Suprapubic skin (tissue), 4 donors: ENCODE data around the gene RAB3B. TPM values are rescaled to one million over a fixed set of nuclear protein-coding genes. Genes with fewer than 3 reads are reported as not detected.

Experiments used
- DNase-seq, 2 donors: peaks; one replicate each; pipeline ENCODE4 v3.0.0-alpha.2; 2019; ENCODE audit warnings: low spot score in 2 of 2
- H3K27ac ChIP-seq: fragments of 200-600 bp; sonication (generic); one replicate; pipeline ENCODE4 v1.5.1; 2019
- H3K27me3 ChIP-seq: fragments of 200-600 bp; sonication (generic); one replicate; pipeline ENCODE4 v1.5.1; 2019
- H3K36me3 ChIP-seq: fragments of 200-600 bp; sonication (generic); one replicate; pipeline ENCODE4 v1.5.1; 2019
- H3K4me1 ChIP-seq: fragments of 200-600 bp; sonication (generic); one replicate; pipeline ENCODE4 v1.5.1; 2019
- H3K4me3 ChIP-seq: fragments of 200-600 bp; sonication (generic); one replicate; pipeline ENCODE4 v1.5.1; 2019; ENCODE audit warnings: mild to moderate bottlenecking
- H3K9me3 ChIP-seq: fragments of 200-600 bp; sonication (generic); one replicate; pipeline ENCODE4 v1.5.1; 2019
- CTCF ChIP-seq, 2 donors: fragments of 200-600 bp in 1 of 2; fragments of 450-650 bp in 1 of 2; sonication (generic) in 1 of 2; IDR thresholded peaks; one replicate each; pipeline ENCODE4 v1.5.1; 2016 to 2019; ENCODE audit warnings: antibody characterized with exemption in 2 of 2, mild to moderate bottlenecking in 1 of 2, moderate library complexity in 1 of 2
- EP300 ChIP-seq: sonication (generic); formaldehyde crosslinking; IDR thresholded peaks from one replicate; pipeline ENCODE4 v1.6.1; 2017; ENCODE audit warnings: antibody characterized with exemption
- POLR2A ChIP-seq, 2 donors: fragments of 450-650 bp; IDR thresholded peaks; one replicate each; pipeline ENCODE4 v1.6.1; 2017; ENCODE audit warnings: antibody characterized with exemption in 2 of 2, mild to moderate bottlenecking in 2 of 2, moderate library complexity in 2 of 2
- POLR2AphosphoS5 ChIP-seq, 3 donors: sonication (generic); formaldehyde crosslinking; IDR thresholded peaks; one replicate each; pipeline ENCODE4 v1.6.1; 2017; ENCODE audit warnings: antibody characterized with exemption in 3 of 3
- WGBS: methylation state at CpG from one replicate; pipeline ENCODE4 v1.1.5; 2018; 5-methylcytosine and 5-hydroxymethylcytosine counted together
- total RNA-seq, 4 donors: library from RNA; depleted of rRNA; stranded (reverse); fragments of >200 nt; gene quantifications; one replicate each; pipeline ENCODE4 v1.1.0, GENCODE V29; 2016

The RAB3B gene
- total RNA-seq, 4 donors from 2014 or later, result 2.8 to 6.8 (median 5.6) TPM

- Histone ChIP-seq H3K9me3 (peaks cover 12% of the 10 kb centered on the region), H3K36me3 (no peaks in the 10 kb centered on the region), H3K27me3 (no peaks in the 10 kb centered on the region), H3K4me1 (peaks cover 7% of the 10 kb centered on the region), H3K27ac (no peak overlapping the region), H3K4me3 (no peak overlapping the region)
- TF ChIP-seq EP300, result no peak
- no peak for TF ChIP-seq POLR2AphosphoS5 (IDR thresholded peaks at IDR 0.05)
- TF ChIP-seq POLR2A (IDR thresholded peaks at IDR 0.05), result no peak
- no peak for TF ChIP-seq CTCF (IDR thresholded peaks at IDR 0.05)
- DNase-seq, result no peak
Measured at GRCh38 chr1:51945591-51945990, 44.9 kb downstream of the RAB3B start.

GRCh38 chr1:51942281-51942680, 48.2 kb downstream of the RAB3B start:
- no peaks in the 10 kb centered on the region for H3K4me1 ChIP-seq
- TF ChIP-seq CTCF (IDR thresholded peaks at IDR 0.05) (no peak), EP300 (no peak), POLR2A (IDR thresholded peaks at IDR 0.05) (no peak), POLR2AphosphoS5 (IDR thresholded peaks at IDR 0.05) (no peak)
- no peaks in the 10 kb centered on the region for H3K27me3 ChIP-seq
- DNase-seq, result no peak
- H3K4me3 ChIP-seq, result no peak overlapping the region
- no peak overlapping the region for H3K27ac ChIP-seq
- H3K36me3 ChIP-seq, result no peaks in the 10 kb centered on the region
- 95% methylated on average over 2 of the region's 2 CpGs for WGBS
- peaks cover 12% of the 10 kb centered on the region for H3K9me3 ChIP-seq

GRCh38 chr1:51941528-51941927, 49.0 kb downstream of the RAB3B start:
- DNase-seq, result no peak
- no peaks in the 10 kb centered on the region for H3K27me3 ChIP-seq
- TF ChIP-seq CTCF (IDR thresholded peaks at IDR 0.05) (no peak), POLR2AphosphoS5 (IDR thresholded peaks at IDR 0.05) (no peak), EP300 (no peak), POLR2A (IDR thresholded peaks at IDR 0.05) (no peak)
- no peaks in the 10 kb centered on the region for H3K4me1 ChIP-seq
- no peak overlapping the region for H3K4me3 ChIP-seq
- H3K27ac ChIP-seq, result no peak overlapping the region
- no peaks in the 10 kb centered on the region for H3K36me3 ChIP-seq
- H3K9me3 ChIP-seq, result peaks cover 12% of the 10 kb centered on the region

GRCh38 chr1:51937112-51937511, 53.4 kb downstream of the RAB3B start:
- 80% methylated on average over 4 of the region's 4 CpGs for WGBS
- Histone ChIP-seq H3K9me3 (peaks cover 12% of the 10 kb centered on the region), H3K4me3 (no peak overlapping the region), H3K27me3 (no peaks in the 10 kb centered on the region), H3K27ac (no peak overlapping the region), H3K4me1 (no peaks in the 10 kb centered on the region), H3K36me3 (no peaks in the 10 kb centered on the region)
- no peak for DNase-seq
- no peak for TF ChIP-seq EP300
- TF ChIP-seq POLR2A (IDR thresholded peaks at IDR 0.05), result no peak

GRCh38 chr1:51936531-51936930, 54.0 kb downstream of the RAB3B start:
- Histone ChIP-seq H3K9me3 (peaks cover 6% of the 10 kb centered on the region), H3K27me3 (no peaks in the 10 kb centered on the region), H3K36me3 (no peaks in the 10 kb centered on the region), H3K4me3 (no peak overlapping the region), H3K4me1 (no peaks in the 10 kb centered on the region), H3K27ac (no peak overlapping the region)
- 80% methylated on average over 4 of the region's 4 CpGs for WGBS
- TF ChIP-seq EP300, result no peak
- TF ChIP-seq POLR2AphosphoS5 (IDR thresholded peaks at IDR 0.05), result no peak
- no peak for TF ChIP-seq POLR2A (IDR thresholded peaks at IDR 0.05)
- TF ChIP-seq CTCF (IDR thresholded peaks at IDR 0.05), result no peak
- no peak for DNase-seq

- DNase-seq, result no peak
- Histone ChIP-seq H3K4me3 (no peak overlapping the region), H3K4me1 (no peaks in the 10 kb centered on the region), H3K9me3 (no peaks in the 10 kb centered on the region), H3K27ac (no peak overlapping the region), H3K27me3 (peaks cover 3% of the 10 kb centered on the region), H3K36me3 (no peaks in the 10 kb centered on the region)
- WGBS, result 100% methylated on average over 1 of the region's 1 CpG
- TF ChIP-seq CTCF (IDR thresholded peaks at IDR 0.05) (no peak), EP300 (no peak), POLR2A (IDR thresholded peaks at IDR 0.05) (no peak), POLR2AphosphoS5 (IDR thresholded peaks at IDR 0.05) (no peak)
Measured at GRCh38 chr1:51933344-51933743, 57.2 kb downstream of the RAB3B start.
